ENCODE results near the gene CAGE1.

Gene CAGE1

DNA sequence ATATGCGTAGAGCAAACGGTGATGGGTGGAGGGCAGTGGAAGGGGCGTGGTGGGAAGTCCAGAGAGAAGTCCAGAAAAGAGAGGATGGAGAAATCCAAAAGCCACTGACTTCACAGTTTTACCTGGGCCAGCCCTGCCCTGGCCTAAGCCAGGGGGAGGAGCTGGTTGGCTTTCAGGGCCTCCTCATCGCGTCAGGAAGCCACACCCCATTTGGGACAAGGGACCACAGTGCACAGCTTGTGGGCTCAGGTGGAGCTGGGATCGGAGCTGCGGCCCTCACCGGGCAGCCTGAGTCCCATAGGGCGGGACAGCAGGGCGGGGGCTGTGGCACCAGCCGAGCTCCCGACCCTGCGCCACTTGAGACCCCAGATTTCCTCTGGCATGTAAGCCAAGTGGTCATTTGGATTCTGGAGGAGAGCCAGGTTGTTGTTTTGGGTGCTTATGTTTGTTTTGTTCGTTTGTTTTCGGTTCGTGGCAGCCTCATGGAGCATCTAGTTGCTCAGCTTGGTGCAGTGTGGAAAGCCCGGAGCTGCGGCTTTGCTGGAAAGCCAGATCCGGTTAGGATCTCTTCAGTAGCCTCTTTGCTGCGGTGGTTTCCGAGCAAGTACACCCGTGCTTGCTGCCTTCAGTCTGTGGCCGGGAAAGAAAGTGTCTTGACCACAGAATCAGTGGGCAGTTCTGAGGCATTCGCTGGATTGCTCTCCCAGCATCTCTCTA is 42.3 kb upstream of the CAGE1 start:
- no peak overlapping the region for H3K4me3 ChIP-seq (replicated peaks in 1 of 2; ENCODE audit: low read depth in 2 of 2, low read length in 2 of 2)
- no peak for TF ChIP-seq CTCF (IDR thresholded peaks at IDR 0.05; ENCODE audit: low read depth, low read length)
- peak in 1 of 2 donors; percentile 38 for DNase-seq (ENCODE audit: low read depth in 2 of 2)

DNA sequence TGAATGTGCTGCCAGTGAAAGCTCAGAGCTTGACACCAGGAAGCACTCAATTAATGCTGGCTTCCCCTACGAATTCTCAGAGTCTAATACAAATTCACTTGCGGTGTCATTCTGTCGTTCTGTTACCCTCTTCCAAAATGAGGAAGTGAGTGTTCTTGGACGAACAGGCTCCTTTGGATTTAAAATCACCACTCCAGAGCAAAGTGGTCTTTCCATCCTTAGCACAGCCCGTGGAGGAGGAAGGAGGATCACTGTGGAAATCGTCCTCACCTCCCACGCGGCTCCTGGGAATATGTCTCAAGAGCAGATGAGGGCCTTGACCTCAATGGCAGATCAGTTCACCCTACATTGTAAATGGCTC is 41.8 kb upstream of the CAGE1 start:
- no peak for DNase-seq (ENCODE audit: low read depth in 2 of 2)
- no peak overlapping the region for H3K4me3 ChIP-seq (replicated peaks in 1 of 2; ENCODE audit: low read depth in 2 of 2, low read length in 2 of 2)
- TF ChIP-seq CTCF (IDR thresholded peaks at IDR 0.05; ENCODE audit: low read depth, low read length): no peak

- no peak overlapping the region for H3K4me3 ChIP-seq (replicated peaks in 1 of 2; ENCODE audit: low read depth in 2 of 2, low read length in 2 of 2)
- DNase-seq (ENCODE audit: low read depth in 2 of 2): no peak
- TF ChIP-seq CTCF (IDR thresholded peaks at IDR 0.05; ENCODE audit: low read depth, low read length): no peak
Measured at GRCh38 chr6:7426447-7427169, 37.1 kb upstream of the CAGE1 start.

- no peak for DNase-seq (ENCODE audit: low read depth in 2 of 2)
- no peak overlapping the region for H3K4me3 ChIP-seq (replicated peaks in 1 of 2; ENCODE audit: low read depth in 2 of 2, low read length in 2 of 2)
- no peak for TF ChIP-seq CTCF (IDR thresholded peaks at IDR 0.05; ENCODE audit: low read depth, low read length)
Measured at GRCh38 chr6:7425808-7426190, 36.3 kb upstream of the CAGE1 start.

- DNase-seq (ENCODE audit: low read depth in 2 of 2): peak; percentile 75 to 80
- peak; percentile 61 for TF ChIP-seq CTCF (IDR thresholded peaks at IDR 0.05; ENCODE audit: low read depth, low read length)
- no peak overlapping the region for H3K4me3 ChIP-seq (replicated peaks in 1 of 2; ENCODE audit: low read depth in 2 of 2, low read length in 2 of 2)
Measured at GRCh38 chr6:7424967-7425807, 35.6 kb upstream of the CAGE1 start.

- DNase-seq (ENCODE audit: low read depth in 2 of 2): no peak
- no peak overlapping the region for H3K4me3 ChIP-seq (replicated peaks in 1 of 2; ENCODE audit: low read depth in 2 of 2, low read length in 2 of 2)
- TF ChIP-seq CTCF (IDR thresholded peaks at IDR 0.05; ENCODE audit: low read depth, low read length): no peak
Measured at GRCh38 chr6:7424058-7424457, 34.5 kb upstream of the CAGE1 start.

All from cardiac fibroblast (primary cell).